NCI-H2227 treated with DMSO at 0.1 percent for 48 hours (cell line): ENCODE results near the gene OPRM1.

ENCODE experiments used
- DNase-seq: peaks from one replicate; lab custom pipeline; 2025; lab: John Stamatoyannopoulos, UW

OPRM1 gene

GRCh38 chr6:154284313-154284853 is 245.3 kb downstream of the OPRM1 start:
- no peak for DNase-seq

- DNase-seq = no peak
Observed at GRCh38 chr6:154285826-154286225, 246.8 kb downstream of the OPRM1 start.

DNA sequence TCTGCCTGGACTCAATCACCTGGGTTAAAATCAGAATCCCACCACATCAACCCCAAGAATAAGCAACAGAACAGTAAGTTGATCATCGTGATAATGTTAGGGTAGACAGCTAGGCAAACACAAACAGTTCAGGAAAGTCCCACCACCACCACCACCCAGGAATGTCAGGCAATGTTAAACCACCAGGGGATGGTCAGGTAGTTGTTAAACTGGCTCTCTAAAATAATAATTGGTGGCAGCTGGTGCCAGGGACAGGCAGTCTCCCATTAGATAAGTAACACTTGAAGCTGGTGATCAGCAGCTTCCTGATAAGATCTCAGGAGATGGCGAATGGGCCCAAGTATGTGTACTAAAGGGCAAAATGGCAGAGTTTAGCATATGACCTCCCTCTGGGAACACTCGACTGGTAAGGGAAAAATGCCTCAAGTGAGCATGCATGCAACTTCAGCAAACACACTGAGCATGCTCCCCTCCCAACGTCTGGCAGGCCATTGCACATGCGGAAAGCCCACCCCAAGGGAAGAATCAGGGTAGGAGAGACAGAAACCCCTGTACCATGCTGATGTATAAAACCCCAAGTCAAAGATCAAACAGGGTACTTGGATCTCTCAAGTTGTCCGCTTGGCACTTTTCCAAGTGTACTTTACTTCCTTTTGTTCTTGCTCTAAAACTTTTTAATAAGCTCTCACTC is 250.9 kb downstream of the OPRM1 start:
- no peak for DNase-seq

- DNase-seq = no peak
Observed at GRCh38 chr6:154292066-154292465, 253.0 kb downstream of the OPRM1 start.

- DNase-seq = no peak
Observed at GRCh38 chr6:154292855-154293519, 253.9 kb downstream of the OPRM1 start.

GRCh38 chr6:154295733-154296132 is 256.7 kb downstream of the OPRM1 start:
- DNase-seq = no peak
